Endothelial cell (in vitro differentiated cells): ENCODE results near the gene GNAQ. TPM values are rescaled to one million over a fixed set of nuclear protein-coding genes. Genes with fewer than 3 reads are reported as not detected.

Experiments used
- DNase-seq: peaks from one replicate; pipeline ENCODE4 v3.0.0; 2021; ENCODE audit warnings: low spot score
- H3K27ac Mint-ChIP-seq: one replicate; pipeline ENCODE4 v1.8.0; 2021; ENCODE audit warnings: mixed read lengths, inconsistent platforms; ENCODE audit not compliant: unreplicated experiment
- H3K27me3 Mint-ChIP-seq: one replicate; pipeline ENCODE4 v1.8.0; 2021; ENCODE audit warnings: mild to moderate bottlenecking, moderate library complexity, mixed read lengths, inconsistent platforms; ENCODE audit not compliant: unreplicated experiment
- H3K36me3 Mint-ChIP-seq: one replicate; pipeline ENCODE4 v1.8.0; 2021; ENCODE audit warnings: mild to moderate bottlenecking, low read depth, mixed read lengths, inconsistent platforms; ENCODE audit not compliant: unreplicated experiment
- H3K4me1 Mint-ChIP-seq: one replicate; pipeline ENCODE4 v1.8.0; 2021; ENCODE audit warnings: mild to moderate bottlenecking, mixed read lengths, inconsistent platforms; ENCODE audit not compliant: unreplicated experiment
- H3K4me3 Mint-ChIP-seq: one replicate; pipeline ENCODE4 v1.8.0; 2021; ENCODE audit warnings: mild to moderate bottlenecking, mixed read lengths, inconsistent platforms; ENCODE audit not compliant: unreplicated experiment
- H3K9me3 Mint-ChIP-seq: one replicate; pipeline ENCODE4 v1.8.0; 2021; ENCODE audit warnings: mixed read lengths, inconsistent platforms; ENCODE audit not compliant: unreplicated experiment
- total RNA-seq: library from RNA; stranded (reverse); fragmentation: NEBNext Ultra II Directional; extraction: Animal tissue kit (Norgen Biotek cat#: 25700); gene quantifications from one replicate; pipeline ENCODE4 v1.2.1, GENCODE V29; 2021; ENCODE audit not compliant: unreplicated experiment
- TF ChIP-seq, protein P1 (sequence below): fragments of 200-600 bp; sonication (generic); IDR thresholded peaks from one replicate; pipeline ENCODE4 v1.5.0; 2021; ENCODE audit warnings: antibody characterized with exemption; ENCODE audit not compliant: unreplicated experiment

The GNAQ gene
- total RNA-seq, 1 donor from 2014 or later: 94.6 TPM

DNA sequence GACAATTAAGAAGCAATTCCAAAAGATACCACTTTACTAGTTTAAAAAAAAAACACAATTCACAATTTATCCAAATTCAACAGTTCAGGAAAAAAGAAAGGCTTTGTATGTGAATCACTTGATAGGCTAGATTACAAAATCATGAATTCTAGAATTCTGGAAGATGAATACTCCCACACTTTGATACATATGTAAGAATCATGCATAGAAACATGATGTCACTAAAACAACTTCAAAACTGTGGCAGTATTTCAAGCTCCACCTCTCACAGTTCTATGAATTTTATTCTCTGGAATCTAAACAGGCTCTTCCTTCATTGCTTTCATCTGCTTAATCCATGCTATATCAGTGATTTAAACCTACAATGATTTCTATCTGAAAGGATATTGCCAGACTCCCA lies 51.0 kb downstream of the GNAQ start:
- Mint-ChIP-seq H3K4me3 (no peak overlapping the region), H3K9me3 (no peaks in the 10 kb centered on the region), H3K4me1 (peaks cover 60% of the 10 kb centered on the region), H3K27ac (no peak overlapping the region), H3K27me3 (peaks cover 7% of the 10 kb centered on the region), H3K36me3 (peaks cover 5% of the 10 kb centered on the region)
- DNase-seq: no peak
- TF ChIP-seq, protein P1, sequence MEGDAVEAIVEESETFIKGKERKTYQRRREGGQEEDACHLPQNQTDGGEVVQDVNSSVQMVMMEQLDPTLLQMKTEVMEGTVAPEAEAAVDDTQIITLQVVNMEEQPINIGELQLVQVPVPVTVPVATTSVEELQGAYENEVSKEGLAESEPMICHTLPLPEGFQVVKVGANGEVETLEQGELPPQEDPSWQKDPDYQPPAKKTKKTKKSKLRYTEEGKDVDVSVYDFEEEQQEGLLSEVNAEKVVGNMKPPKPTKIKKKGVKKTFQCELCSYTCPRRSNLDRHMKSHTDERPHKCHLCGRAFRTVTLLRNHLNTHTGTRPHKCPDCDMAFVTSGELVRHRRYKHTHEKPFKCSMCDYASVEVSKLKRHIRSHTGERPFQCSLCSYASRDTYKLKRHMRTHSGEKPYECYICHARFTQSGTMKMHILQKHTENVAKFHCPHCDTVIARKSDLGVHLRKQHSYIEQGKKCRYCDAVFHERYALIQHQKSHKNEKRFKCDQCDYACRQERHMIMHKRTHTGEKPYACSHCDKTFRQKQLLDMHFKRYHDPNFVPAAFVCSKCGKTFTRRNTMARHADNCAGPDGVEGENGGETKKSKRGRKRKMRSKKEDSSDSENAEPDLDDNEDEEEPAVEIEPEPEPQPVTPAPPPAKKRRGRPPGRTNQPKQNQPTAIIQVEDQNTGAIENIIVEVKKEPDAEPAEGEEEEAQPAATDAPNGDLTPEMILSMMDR: no peak

DNA sequence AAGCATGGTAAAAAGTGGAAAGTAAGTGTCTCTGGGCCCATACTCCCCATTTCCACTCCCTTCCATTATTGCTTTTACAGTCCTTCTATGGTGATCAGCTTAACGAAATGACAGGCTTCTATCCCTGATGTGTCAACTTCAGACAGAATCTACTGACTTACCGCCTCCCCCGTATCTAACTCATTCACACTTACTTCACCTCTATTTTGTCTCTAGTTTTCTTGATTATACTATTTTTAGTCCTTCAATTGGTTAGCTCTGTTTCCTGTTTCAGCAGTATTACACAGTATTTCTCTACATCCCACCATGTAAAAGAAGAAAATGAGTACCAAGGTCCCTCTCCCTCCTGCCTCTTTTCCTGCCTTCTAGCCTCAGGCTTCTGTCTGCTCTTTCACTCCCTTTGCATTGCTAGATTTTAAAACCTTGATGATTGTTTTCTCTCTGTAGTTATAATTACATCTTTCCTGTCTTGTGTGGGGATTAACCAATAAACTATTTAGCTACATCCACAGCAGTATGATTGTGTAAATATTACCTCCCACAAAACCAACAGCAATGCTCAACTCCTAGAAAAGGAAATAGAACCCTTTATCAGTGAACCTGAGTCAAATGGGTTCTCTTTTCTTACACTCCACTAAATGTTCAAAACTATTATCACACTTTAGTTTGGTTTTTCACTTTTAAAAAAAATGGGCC lies 53.4 kb downstream of the GNAQ start:
- Mint-ChIP-seq H3K9me3 (no peaks in the 10 kb centered on the region), H3K27ac (peak overlapping the region; percentile 97), H3K4me3 (no peak overlapping the region), H3K36me3 (no peaks in the 10 kb centered on the region), H3K27me3 (peaks cover 5% of the 10 kb centered on the region), H3K4me1 (peaks cover 56% of the 10 kb centered on the region)
- no peak for DNase-seq
- TF ChIP-seq, protein P1: no peak

DNA sequence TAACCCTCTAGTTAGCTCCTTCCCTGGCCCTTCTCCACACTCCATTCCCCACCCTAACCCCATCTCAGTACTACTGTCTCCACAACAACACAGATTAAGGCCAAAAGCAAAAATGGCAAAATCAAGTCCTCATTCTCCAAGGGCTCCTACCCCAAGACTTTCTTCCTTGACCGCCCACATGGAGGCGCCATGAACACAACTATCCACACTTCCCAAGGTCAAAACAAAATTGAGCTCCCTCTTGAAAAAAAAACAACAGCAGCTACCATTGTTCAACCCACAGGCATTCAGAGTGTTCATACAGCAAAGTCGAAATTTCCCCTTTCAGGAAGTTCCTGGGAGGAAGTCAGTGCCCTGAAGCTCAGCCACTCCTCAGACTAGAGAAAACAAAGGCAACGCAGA lies 54.4 kb downstream of the GNAQ start:
- Mint-ChIP-seq H3K4me1 (peaks cover 47% of the 10 kb centered on the region), H3K4me3 (peak overlapping the region; percentile 8), H3K27me3 (peaks cover 5% of the 10 kb centered on the region), H3K9me3 (no peaks in the 10 kb centered on the region), H3K36me3 (no peaks in the 10 kb centered on the region), H3K27ac (peak overlapping the region; percentile 97)
- DNase-seq: peak; percentile 74
- TF ChIP-seq, protein P1: peak; percentile 70

DNA sequence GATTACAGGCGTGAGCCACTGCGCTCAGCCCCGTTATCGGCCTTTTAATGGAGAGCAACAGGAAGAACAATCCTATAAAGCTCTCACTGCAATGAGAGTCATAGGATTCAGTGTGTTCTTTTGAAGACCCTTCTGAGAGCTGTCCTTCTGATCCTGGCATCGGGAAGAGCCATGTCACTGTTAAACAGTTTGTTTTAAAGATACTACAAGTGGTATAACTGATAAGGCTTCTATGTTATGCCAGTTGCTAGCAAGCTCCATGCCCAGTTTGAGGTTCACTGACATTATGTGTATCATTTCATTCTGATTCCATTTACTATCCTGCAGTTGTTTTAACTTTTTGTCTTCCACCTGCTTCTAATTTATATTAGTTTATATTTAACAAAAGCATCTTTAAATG lies 55.8 kb downstream of the GNAQ start:
- H3K4me1 Mint-ChIP-seq: peaks cover 33% of the 10 kb centered on the region
- H3K36me3 Mint-ChIP-seq: no peaks in the 10 kb centered on the region
- no peak for DNase-seq
- no peaks in the 10 kb centered on the region for H3K9me3 Mint-ChIP-seq
- no peak overlapping the region for H3K27ac Mint-ChIP-seq
- no peak overlapping the region for H3K4me3 Mint-ChIP-seq
- TF ChIP-seq, protein P1: no peak
- H3K27me3 Mint-ChIP-seq: peaks cover 6% of the 10 kb centered on the region

DNA sequence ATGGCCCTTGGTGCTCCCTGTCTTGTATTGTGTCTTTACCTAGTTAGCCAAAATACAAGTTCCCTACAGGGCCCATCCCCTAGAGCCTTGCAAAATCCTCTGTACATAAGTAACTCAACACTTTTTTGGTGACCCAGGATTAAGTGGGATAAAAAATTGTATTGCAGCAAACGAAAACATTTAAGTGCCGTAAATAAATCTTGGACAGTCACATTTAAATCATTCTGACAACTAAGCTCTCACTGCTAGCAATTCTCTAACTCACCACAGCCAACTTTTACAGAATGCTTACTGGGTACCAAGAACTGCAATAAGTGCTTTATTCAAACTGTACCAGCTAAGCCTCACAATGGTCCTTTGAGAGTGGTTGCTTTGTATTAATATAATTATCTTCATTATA lies 56.6 kb downstream of the GNAQ start:
- no peak for DNase-seq
- peaks cover 36% of the 10 kb centered on the region for H3K4me1 Mint-ChIP-seq
- no peak overlapping the region for H3K4me3 Mint-ChIP-seq
- no peaks in the 10 kb centered on the region for H3K36me3 Mint-ChIP-seq
- TF ChIP-seq, protein P1: no peak
- H3K27me3 Mint-ChIP-seq: peaks cover 6% of the 10 kb centered on the region
- no peaks in the 10 kb centered on the region for H3K9me3 Mint-ChIP-seq
- no peak overlapping the region for H3K27ac Mint-ChIP-seq
